ENCODE data around the gene RFC3.

Gene RFC3

DNA sequence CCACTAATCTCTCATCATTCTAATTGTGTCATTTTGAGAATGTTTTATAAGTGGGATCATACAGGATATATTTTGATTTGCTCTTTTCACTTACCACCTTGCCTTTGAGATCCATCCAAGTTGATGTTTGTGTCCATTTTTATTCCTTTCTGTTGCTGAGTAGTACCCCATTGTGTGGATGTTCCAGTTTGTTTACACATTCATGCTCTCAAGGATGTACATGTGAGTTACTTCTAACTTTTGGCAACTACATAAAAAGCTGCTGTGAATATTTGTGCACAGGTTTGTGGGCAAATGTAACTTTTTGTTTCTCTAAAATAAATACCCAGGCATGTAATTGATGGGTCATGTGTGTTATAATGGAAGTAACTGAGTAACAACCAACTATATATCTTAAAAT, 64.9 kb downstream of the RFC3 start:
- no peaks in the 10 kb centered on the region for H3K36me3 ChIP-seq
- H3K4me3 ChIP-seq (ENCODE audit: low read depth in 1 of 2, low read length in 1 of 2): no peak overlapping the region
- no peaks in the 10 kb centered on the region for H3K4me1 ChIP-seq (ENCODE audit: control insufficient read depth in 1 of 2, insufficient read depth in 1 of 2, low read depth in 1 of 2, low read length in 1 of 2)
- no peaks in the 10 kb centered on the region for H3K9me3 ChIP-seq
- H3K27me3 ChIP-seq: no peaks in the 10 kb centered on the region
- TF ChIP-seq, protein P1, sequence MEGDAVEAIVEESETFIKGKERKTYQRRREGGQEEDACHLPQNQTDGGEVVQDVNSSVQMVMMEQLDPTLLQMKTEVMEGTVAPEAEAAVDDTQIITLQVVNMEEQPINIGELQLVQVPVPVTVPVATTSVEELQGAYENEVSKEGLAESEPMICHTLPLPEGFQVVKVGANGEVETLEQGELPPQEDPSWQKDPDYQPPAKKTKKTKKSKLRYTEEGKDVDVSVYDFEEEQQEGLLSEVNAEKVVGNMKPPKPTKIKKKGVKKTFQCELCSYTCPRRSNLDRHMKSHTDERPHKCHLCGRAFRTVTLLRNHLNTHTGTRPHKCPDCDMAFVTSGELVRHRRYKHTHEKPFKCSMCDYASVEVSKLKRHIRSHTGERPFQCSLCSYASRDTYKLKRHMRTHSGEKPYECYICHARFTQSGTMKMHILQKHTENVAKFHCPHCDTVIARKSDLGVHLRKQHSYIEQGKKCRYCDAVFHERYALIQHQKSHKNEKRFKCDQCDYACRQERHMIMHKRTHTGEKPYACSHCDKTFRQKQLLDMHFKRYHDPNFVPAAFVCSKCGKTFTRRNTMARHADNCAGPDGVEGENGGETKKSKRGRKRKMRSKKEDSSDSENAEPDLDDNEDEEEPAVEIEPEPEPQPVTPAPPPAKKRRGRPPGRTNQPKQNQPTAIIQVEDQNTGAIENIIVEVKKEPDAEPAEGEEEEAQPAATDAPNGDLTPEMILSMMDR (IDR thresholded peaks at IDR 0.05): no peak
- no peak overlapping the region for H3K27ac ChIP-seq

DNA sequence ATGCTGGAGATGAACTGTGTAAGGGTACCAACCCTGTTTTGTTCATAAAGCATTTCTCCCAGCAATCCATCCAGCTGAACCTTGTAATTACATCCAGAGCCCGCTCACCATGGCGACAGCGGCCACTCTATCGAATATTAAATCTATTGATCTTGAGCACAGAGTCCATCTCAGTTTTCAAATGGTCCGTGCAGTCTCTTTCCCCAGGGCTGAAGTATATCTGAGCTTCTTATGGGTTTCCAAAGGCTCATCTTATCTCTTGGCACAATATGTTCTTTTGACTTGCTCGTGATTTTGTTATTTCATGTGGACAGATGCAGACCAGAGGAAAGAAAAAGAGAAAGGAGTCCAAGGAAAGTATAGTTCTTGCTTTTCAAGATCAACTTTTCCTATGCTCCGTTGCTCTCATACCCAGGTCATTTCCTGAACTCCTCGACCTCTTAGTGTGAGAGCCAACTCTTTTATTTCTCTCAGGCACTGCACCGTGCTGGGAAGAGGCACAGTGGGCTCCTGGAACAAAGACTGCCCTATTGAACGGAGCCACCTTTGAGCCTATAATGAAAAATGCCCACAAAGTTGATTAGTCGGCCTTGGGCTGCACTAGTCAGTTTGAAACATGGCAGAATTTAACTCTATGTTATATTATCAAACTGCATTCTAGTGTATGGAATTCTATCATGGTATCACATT, 66.7 kb downstream of the RFC3 start:
- no peaks in the 10 kb centered on the region for H3K36me3 ChIP-seq
- no peaks in the 10 kb centered on the region for H3K4me1 ChIP-seq (ENCODE audit: control insufficient read depth in 1 of 2, insufficient read depth in 1 of 2, low read depth in 1 of 2, low read length in 1 of 2)
- H3K9me3 ChIP-seq: no peaks in the 10 kb centered on the region
- no peaks in the 10 kb centered on the region for H3K27me3 ChIP-seq
- no peak overlapping the region for H3K4me3 ChIP-seq (ENCODE audit: low read depth in 1 of 2, low read length in 1 of 2)
- TF ChIP-seq, protein P1 (IDR thresholded peaks at IDR 0.05): no peak
- H3K27ac ChIP-seq: no peak overlapping the region

All from neutrophil (primary cell).